ENCODE measurements around the gene MOB3A. TPM values are rescaled to one million over a fixed set of nuclear protein-coding genes. Genes with fewer than 3 reads are reported as not detected.

The MOB3A gene
- polyA plus RNA-seq, 1 donor: 22.8 TPM

DNA sequence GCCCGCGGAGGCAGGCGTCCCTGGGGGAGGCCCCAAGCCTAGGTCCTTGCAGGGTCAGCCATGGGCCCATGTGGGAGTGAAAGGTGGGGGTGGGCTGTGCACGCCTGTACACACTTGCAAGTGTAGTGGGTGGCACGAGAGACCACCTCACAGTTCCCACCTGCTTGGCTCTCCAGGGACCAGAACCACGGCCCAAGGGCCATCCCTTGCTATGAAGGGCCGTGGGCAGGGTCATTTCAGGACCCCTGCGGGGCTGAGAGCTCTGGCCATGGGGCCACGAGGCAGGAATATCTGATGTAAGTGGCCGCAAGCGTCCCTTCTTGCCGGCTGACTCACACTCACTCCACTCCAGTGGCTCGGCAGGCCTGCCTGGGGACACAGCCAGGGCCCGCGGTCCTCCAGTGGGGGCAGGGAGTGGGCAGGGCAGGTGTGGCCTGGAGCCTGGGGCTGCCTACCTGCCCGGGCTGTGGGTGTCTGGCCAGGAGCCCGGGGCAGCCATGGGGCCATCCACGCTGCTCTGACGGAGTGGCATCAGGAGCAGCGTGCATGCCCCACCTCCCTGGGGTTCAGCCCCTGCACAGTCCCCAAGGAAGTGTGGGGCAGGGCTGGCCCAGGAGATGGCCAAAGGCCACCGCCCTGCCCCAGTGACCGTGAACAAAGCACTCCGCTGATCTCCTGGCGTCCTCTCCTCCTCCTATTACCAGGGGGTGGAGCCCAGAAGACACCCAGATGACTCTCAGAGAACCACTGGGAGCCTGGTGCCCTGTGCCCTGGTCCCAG is 36.5 kb downstream of the MOB3A start:
- peak; percentile 56 for DNase-seq

DNA sequence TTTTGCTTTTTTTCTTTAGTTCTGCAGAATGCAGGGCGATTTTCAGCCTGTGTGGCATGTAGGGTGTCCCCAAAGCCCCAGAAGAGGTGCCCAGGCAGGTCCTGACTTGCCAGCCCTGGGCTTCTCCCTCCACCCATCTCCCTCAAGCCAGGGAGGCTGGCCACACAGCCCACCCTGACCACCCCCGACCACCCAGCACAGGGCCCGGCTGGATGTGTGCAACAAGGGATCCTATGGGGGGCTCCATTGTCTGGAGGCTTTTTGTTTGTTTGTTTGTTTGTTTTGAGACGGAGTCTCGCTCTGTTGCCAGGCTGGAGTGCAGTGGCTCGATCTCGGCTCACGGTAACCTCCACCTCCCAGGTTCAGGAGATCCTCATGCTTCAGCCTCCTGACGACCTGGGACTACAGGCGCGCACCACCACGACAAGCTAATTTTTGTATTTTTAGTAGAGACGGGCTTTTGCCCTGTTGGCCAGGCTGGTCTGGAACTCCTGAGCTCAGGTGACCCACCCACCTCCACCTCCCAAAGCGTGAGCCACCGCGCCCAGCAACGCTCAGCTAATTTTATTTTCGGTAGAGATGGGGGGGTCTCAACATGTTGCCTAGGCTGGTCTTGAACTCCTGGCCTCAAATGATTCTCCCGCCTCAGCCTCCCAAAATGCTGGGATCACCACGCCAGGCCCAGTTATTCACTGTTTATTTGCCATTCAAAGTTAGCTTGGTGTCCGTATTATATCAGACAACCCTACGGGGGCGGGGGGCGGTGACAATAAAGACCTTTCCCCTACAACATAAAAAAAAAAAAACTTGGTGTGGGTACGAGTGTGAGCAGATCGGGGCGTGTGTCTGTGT is 37.3 kb downstream of the MOB3A start:
- DNase-seq: no peak

DNA sequence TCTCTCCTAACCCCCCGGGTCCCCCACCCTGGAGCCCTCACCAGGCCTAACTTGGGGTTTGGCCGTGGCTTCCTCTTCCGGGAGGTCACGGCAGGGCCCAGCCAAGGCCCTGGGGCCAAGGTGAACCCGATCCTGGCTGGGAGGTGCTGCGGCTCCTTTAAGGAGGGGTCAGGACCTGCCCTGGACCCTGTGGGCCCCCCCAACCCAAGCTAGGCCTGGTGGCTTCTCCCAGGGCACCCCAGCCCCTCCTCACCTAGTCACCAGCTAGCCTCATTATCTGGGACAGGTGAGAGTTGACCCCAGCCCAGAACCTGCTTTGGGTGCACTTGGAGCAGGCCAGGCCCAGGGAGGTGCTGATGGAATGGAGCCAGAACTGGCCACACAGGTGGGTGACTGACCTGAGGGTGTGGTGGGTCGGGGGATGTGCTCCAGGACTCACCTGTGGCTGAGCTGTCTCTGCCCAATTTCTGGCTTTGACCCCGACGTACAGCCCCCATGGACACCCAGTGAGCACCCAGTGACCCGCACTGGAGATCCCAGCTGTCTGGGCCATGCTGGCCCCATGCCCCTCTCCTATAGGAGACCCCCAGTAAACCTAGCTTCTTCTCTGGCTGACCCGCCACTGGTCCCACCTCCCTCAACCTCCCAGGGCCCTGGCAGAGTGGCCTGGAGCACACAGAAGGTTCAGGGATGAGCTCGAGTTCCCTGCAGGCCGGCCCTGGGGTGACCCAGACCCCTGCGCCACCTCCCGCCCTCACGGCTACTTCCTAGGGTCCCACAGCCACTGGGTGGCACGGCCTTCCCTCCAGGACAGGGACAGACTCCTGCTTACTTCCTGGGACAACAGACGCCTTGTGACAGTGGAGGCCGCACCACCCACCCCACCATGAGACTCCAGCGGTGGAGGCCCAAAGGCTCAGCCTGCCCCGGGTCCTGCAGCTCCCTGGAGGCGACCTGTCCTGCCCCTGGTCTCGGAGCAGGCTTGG is 38.3 kb downstream of the MOB3A start:
- no peak for DNase-seq

DNA sequence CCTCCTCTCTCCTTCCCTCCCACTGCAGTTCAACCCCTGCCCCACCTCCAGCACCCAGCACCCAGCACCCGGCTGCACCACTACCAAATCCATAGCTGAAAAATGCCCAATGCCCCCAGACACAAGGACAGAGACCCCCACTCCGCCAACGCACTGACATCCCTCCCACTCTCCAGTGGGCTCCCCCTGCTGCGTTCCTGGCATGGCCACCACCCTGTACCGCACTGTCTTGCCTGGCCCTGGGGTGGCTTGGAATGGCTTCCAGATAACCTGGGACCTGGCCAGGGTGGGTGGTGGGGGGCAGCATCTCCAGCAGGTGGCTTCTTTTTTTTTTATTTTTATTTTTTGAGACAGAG is 39.3 kb downstream of the MOB3A start:
- DNase-seq: no peak

DNA sequence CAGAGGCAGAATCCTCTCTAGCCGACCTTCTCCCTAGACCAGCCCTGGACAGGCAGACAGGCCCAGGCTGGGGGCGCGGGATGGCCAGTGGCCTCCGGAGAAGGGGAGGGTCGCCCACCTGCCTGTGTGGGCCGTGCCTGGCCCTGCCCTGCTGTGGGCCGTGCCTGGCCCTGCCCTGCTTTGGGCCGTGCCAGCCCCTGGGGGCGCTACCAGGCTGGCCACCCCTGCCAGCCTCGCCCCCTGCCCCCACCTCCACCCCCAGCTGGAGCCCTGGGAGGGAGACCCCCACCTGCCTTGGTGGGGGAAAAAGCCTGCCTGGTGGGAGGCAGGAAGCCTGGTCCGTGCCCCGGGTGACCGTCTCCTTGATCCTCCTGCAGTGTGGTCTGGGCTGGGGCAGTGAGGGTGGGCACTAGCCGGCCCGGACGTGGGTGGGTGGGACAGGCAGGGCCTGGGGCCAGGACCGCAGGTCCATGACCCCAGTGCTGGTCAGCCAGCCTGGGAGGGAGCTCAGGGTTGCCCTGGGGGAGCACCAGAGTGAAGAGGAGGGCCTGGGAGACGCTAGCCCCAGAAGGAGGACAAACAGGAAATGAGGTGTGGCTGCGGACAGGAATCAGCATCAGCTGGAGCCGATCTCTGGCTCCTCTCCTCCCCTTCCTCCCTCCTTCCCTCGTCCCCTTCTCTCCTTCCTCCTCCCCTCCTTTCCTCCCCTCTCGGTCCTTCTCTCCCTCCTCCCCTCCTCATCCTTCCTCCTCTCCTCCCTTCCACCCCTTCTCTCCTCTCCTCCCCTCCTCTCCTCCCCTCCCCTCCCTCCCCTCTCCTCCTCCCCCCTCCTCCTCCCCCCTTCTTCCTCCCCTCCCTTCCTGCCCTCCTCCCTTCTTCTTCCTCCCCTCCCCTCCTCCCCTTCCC is 39.9 kb downstream of the MOB3A start:
- DNase-seq: peak; percentile 50

DNA sequence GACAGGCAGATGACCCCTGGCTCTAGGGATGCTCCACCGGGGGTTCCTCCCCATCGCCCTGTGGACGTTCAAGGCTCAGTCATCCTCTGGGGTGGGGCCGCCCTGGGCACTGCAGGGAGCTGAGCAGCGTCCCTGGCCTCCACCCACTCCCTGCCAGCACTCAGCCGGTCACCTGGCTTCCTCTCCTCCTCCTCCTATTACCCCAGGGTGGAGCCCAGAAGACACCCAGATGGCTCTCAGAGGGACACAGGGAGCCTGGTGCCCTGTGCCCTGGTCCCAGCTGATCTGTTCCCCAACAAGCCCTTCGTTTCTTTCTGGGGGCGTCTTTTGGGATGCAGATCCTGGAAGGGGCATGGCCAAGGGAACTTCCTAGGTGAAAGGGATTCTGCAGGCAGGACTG is 41.4 kb downstream of the MOB3A start:
- DNase-seq: no peak

DNA sequence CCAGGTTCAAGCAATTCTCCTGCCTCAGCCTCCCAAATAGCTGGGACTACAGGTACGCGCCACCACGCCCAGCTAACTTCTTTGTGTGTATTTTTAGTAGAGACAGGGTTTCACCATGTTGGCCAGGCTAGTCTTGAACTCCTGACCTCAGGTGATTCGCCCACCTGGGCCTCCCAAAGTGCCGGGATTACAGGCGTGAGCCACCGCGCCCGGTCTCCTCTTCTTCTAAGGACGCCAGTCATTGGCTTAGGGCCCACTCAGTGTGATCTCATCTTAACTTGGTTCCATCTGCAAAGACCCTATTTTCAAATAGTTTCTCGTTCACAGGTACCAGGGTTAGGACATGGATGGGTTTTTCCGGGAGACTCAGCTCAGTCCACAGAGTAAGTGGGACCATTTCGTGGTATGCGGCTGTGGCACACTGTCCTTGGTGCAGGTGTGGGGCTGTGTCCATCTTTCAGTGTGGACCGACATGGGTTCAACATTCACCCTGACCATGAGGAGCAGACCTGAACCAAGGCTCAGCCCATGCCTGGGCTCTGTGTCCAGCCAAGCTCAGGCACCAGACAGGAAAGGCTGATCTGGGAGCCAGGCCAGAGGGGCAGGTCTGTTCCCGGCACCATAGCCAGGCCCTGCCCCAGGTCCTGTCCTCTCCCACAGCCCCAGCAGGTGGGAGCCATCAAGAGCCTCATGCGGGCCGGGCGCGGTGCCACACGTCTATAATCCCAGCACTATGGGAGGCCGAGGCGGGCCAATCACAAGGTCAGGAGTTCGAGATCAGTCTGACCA is 42.3 kb downstream of the MOB3A start:
- no peak for DNase-seq

DNA sequence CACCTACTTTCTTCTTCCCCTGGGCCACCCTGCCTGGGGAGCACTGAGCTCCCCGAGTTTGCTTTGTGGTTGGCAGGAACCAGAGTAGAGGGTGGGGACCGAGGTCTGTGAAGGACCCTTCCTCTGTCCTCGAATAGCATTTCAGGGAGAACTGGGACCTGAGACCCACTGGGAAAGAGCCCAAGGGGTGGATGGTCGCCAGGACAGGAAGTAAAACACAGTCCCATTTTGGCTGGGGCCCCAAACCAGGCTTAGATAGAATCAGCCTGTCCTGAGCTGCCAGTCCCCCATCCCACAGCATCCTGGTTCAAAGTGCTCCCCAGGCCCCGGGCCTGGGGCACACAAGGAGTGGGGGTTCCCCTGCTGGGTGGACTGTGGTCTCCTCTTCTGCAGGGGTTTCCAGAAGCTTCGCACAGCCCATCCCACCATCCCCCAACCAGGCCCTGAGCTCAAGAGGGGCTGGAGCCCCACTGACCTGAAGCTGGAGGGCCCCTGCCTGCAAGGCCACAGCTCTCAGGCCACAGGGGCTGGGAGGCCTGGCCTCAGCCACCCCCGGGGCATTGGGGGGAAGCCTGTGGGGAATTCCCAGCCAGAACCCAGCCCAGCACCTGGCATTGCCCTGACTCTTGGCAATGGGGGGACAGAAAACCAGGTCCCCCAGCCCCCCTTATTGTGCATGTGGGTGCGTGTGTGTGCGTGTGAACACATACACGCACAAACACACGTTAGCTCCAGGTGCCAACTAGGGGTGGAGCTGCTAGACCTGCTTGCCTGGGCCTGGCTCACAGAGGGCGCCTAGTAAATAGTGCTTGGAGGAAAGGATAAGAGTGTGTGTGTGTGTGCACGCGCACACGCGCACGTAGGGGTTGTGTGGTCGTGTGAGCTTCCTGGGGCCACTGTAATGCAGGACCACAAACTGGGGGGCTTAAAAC is 44.1 kb downstream of the MOB3A start:
- DNase-seq: no peak

DNA sequence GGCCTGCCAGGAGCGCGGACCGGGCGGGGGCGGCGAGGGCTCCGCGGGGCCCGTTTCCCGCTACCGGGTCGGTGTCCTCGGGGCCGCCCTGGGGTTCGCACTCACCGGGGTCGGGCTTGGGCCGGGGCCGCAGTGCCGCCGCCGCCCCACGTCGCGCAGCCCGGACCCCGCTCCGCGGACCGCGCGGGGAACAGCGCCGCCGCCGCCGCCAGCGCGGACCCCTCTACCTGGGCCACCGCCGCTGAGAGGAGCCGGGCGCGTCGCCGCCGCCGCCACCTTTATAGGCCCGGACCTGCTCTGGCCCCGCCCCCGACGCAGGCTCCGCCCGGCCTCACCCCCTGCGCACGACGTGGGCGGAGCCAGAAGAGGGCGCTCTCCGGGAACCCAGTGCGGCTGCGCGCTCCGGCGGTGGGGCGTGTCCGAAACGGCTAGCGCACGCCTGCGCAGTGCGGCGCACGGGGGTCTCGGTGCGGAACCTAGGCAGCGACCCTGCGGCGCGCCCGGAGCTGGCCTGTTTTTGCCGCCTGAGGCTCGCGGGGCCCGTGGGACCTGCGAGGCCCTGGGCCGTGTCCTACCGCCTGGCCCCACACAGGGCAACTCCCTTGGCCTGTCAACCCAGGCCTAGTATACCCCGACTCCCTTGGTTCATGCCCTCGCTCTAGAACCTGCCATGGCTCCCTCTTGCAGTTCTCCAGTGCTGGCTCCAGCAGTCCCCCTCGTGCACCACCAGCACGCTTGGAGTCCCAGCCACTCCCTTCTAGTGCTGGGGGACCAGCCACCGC is 44.9 kb downstream of the MOB3A start, which contains the start of gene MKNK2:
Gene MKNK2, minus strand, starts transcription at position 254 of the 782 bp plus-strand sequence. CDS start 393 bp downstream, outside the sequence.
- DNase-seq: peak; percentile 88

DNA sequence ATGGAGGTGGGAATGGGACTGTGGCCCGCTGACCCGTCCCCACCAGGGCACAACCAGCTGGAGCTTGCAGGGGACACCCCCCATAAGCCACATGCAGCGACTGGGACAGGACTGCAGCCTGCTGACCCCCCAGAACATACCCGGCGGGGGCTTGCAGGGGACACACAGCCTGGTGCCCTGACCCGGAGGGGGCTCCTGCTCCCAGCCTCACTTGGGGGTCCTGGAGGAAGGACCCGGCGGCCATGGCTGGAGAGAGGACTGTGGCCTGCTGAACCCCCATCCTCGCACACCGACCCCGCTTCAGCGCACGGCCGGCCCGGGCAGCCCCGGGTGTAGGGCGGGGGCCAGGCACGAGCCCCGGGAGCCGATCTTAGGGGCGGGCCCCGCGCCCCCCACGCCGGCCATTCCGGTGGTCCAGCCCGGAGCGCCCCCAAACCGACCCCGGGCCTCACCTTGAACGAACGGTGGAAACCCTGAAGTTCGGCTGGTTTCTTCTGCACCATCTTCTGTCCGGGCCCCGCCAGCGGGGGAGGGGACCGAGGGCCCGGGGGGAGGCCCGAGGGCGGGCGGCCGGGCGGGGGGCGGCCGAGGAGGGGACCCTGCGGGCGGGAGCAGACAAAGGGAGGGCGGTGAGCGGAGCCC is 45.7 kb downstream of the MOB3A start:
- no peak for DNase-seq

DNA sequence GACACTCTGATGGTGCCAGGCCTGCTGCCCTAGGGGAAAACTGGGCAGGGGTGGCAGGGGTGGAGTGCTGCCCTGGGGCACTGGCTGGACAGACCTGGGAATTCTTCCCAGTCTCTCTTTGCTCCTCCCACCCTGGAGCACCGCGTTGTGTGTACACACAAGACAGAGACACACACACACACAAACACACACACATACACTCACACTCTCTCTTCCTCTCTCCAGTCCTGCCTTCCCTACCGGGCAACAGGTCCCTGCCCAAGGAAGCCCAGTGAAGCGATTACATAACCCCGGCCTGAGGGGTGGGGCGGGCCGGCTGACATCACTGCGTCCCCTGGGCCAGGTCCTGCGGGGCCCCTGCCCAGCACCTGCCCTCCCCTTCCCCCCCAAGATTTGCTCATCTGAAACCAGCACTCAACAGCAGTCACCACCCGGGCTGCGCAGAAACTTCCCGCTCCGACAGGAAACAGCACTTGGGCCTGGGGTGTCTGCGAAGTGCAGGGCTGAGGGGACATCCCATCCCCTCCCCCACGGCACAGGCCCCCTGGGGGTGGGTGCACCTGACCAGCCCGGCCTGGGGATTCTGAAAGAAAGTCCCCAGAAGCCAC is 46.3 kb downstream of the MOB3A start:
- peak; percentile 69 for DNase-seq

DNA sequence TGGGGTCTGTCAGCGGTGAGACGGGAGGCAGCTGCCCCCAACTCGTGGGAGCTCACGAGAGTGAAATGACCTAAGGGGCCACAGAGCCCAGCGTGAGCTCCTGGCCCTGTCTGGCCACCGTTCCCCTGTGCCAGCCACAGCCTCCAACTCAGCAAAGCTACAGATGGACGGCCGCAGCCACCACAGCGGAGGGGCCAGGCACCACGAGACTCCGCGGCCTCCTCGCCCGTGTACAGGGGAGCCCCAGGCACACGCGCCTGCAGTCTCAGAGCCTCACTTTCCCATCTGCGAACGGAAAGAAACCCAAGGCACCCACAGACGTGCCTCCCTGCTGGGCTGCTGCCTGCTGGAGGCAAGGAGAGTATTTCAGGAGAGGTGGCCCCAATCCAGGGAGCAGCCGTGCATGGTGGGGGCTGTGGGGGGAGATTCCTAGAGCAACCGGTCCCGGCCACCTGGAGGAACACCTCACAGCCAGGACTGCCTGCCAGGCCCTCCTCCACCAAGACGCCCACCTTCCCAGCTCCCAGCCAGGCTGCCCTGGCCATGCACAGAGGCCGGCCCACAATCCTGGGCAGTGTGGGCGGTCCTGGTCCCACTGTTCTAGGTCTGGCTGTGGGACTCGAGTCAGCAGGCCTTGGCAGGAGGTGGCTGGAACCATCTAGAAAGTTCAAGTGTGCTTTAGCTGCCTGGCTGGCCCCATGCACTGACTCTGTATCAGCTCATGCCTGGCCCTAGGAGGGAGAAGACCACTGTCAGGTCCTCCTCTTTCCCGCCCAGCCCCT is 47.0 kb downstream of the MOB3A start:
- DNase-seq: no peak

DNA sequence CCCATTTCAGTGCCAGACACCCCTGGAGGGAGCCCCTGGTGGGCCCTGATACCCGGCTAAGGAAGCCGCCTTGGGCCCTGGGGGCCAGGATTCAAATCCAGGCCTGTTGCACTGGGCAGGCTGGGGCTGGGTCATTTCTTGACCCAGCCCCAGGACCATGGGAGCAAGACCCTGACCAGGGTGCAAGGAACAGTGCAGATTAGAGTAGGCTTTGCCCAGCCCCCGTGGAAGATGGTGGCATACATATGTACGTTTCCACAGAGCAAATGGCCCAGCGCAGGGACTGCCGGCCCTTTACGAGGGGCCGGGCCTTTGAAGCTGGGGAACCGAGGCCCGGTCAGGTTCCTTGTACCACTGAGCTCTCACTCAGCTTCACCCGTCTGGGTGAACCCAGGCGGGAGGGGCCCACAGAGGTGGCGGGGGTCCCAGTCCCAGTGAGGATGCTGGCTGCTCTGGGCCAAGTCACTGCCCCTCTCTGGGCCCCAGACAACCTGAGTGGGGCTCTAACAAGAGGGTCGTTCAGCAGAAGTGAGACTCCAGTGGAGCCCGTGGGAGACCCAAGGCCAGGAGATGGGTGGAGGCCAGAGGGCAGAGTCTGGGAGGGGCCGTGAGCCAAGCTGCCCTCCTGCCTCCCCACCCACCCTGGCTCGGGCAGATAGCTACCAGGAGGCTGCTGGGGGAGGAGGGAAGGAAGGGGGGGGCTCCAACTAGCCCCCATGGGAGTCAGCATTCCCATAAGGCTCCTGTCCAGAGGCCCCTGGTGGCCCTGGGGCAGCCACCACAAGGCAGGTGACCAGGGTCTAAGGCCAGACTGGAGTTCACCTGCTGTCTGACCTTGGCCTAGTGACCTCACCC is 47.8 kb downstream of the MOB3A start:
- no peak for DNase-seq

DNA sequence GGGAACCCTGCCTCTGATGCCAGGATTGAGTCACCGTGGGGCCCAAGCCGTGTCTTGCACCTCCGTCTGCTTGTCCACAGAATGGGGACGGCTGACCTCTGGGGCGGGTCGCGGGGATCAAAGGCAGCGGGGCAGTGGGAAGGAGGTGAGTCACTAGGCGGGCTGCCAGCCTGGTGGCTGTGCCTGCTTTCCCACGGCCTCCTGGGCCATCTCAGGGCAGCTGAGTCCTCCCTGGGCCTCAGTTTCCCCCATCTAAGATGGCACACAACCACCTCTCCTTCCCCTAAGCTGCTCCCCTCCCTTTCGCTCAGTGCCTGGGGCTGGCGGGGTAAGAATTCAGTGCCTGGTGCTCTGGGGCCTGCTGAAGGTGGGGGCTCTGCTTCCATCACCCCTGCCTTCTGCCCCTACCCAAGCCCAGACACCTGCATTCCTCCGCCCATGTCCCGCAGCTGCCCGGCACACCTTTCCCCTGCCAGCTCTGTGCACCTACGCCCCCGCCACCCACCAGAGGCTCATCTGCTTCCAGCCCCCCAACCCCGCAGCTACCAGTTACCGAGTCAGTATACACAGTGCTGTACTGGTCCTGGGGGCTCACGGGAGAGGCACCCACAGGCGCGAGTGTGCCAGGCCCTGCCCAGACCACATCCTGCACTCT is 48.5 kb downstream of the MOB3A start:
- no peak for DNase-seq

DNA sequence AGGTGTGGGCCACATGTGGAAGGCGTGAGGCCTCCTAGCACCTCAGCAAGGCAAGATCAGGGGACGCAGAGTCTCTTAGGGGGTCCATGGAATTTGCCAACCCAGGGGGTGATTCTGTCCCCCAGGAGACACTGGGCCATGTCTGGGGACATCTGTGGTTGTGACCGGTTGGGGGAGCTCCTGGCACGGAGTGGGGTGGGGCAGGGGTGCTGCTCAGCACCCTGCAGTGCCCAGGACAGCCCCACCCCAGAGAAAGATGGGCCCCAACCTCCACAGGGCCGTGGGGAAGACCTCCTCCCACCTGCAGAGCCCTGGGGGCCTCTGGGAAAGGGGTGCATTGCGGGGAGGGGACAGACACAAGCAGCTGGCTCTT is 49.1 kb downstream of the MOB3A start:
- DNase-seq: no peak
